CD4-positive, alpha-beta T cell treated with Interleukin-2 at 100 ng/mL for 4 hours (primary cell): ENCODE data around the gene RGS21.

Experiments used
- DNase-seq: peaks from one replicate; pipeline ENCODE4 v3.0.0-alpha.2; 2020; ENCODE audit warnings: low spot score

Gene RGS21

DNA sequence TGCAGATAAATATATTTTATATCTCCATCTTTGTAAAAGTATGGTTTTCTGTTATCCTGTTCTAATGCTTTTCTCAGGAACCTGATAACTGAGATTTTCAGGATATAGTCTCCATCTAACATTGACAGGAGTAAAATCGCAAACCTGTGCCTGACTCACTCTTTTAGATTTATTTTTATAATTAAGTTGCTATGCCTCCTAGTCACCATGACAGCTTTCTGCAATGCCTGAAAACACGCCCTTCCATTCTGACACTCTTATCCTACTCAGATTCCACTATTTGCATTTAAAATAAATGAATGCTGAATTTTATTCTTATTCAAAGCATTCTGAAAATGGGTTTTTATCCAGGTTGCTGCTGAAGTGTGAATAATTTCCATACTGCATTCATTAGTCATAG is 62.8 kb downstream of the RGS21 start:
- no peak for DNase-seq

DNA sequence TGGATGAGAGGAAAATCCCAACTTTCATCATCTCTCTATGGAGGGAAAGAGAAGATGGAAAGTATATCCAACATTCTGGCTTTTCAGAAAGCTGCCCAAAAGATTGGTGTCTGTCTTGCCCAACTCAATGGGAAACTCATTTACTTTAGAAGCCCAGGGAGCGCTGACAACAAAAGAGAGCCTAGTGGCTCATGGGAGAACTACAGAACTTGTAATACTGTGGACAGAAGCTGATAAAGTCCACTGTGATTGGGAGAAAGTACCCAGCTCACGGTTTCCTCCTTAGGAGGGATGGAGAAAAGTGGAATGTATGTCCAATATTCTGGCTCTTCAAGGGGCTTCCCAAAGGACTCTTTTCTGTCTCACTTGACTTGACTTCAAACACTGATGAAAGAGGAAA is 66.0 kb downstream of the RGS21 start:
- DNase-seq = no peak

DNA sequence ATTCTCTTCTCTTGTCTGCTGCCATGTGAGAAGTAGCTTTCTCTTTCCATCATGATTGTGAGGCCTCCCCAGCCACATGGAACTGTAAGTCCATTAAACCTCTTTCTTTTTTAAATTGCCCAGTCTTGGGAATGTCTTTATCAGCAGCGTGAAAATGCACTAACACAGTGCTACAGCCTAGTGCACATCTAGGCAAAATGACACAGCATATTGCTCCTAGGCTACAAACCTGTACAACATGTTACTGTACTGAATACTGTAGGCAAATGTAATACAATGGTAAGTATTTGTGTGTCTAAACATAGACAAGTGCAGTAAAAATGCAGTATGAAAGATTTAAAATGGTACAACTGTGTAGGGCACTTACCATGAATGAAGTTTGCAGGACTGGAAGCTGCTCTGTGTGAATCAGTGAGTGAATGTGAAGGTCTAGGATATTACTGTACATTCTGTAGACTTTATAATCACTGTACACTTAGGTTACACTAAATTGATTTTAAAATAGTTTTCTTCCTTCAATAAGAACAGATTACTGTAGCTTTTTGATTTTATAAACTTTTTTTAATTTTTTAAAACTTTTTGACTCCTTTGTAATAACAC is 69.4 kb downstream of the RGS21 start:
- DNase-seq = no peak

DNA sequence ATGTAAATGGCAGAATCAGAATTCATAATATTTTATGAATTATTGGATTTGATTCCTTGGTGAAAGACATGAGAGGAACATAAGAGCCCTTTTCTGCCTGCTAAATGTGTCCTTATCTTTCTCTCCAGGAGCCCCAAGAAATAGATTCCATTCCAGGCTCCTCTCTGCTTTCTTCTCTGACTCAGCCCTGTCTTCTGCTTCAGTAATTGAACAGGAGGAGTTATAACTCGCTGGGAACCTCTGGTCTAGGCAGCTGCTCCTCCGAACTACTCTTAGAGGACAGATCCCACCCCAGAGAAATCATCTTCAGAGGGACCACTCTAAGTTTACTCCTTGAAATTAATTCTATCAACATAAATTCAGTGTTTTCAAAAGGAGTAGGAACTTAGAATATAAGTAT is 78.4 kb downstream of the RGS21 start:
- DNase-seq = no peak

DNA sequence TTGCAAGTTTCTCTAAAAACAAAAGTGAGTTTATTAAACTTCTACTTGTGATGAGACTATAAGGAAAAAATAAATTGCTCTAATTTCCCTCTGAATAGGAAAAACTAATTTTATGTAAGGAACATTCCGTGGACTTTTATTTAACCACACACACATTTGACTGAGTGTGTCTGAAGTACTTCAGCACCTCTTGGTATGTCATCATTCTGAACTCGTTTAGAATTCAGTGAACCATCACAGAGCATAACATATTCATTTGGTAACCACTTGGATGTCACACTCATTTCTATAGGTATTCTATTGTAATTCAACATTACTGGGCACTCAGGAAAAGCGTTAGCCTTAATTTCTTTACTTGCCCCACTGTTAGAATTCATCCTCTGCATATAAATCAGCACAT is 79.1 kb downstream of the RGS21 start:
- no peak for DNase-seq

DNA sequence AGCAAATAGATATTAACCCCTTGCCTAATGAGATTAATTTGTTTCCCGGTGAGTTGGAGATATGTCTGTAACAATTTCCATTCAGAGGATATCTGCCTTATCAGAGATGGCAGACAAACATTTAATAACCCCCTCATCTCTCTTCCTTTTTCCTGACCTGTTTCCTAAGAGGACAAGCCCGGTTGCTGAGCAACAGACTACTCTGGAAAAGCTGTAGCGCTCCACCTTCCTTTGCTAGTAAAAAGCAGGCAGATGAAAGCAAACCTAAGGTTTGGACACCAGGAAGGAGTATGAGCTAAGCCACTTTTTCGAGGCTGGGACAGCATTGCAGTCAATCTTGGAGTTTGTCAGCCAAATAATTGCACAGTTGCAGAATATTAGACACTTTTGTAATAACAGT is 82.4 kb downstream of the RGS21 start:
- DNase-seq = no peak

DNA sequence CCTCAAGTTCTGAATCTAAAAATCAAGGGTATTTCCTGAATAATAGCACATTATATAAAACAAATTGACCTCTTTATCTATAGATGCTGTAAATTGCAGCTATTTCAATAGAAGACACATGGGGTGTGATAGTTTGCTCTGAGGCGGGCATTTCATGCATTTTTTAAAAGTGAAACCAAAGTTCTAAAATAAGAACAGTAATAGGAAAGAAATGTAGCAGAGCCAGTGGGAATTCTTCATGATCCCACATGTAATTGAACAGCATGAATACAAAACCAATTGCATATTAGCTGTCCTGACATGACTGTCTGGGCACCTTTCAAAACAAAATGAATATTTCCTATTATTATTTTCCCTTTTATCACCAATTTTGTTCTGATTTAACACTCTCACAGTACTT is 85.0 kb downstream of the RGS21 start:
- no peak for DNase-seq

DNA sequence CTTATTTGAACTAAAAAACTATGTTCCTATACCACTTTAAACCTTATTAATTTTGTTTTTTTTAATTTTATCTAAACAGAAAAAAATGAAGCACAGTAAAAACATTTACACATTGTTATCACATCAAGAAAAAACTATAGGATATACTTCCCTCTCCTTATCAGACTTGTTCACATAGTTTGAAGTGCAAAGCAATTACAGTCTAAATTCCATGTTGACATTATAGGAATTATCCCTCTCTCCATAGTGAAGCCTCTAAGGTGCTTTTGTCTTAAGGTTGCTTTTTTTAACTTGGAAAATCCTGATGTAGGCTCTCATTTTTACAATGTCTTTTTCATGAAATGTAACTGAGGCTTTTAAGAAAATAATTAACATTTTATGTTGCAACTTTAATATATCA is 85.8 kb downstream of the RGS21 start:
- DNase-seq = no peak

DNA sequence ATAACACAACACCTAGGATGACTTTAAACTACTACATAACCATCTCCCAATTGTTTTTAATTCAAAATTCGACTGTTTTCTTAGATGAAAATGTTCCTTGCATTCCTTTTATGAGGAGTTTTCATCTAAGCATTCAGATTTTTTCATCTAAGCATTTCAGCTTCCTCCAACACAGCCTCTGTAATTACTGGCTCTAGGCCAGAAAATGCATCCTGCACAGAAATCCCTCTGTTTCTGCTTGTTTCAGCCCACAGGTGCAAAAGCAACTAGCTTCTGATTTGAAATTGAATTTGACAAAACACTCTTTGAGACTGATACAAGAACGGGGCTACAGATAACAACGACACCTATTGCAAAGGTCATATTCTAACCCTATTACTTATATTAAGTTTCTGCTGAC is 90.4 kb downstream of the RGS21 start:
- no peak for DNase-seq
